Measurements from ENCODE around the gene GNB3.

GNB3 gene

GRCh38 chr12:6831450-6831995, 9.2 kb upstream of the GNB3 start:
- H3K4me3 ChIP-seq (ENCODE audit: low read depth, low read length), result no peak overlapping the region
- DNase-seq (ENCODE audit: low read depth), result no peak
- no peak for TF ChIP-seq CTCF (IDR thresholded peaks at IDR 0.05; ENCODE audit: low read depth, low read length, missing control alignments)

GRCh38 chr12:6832125-6832524, 8.6 kb upstream of the GNB3 start:
- no peak overlapping the region for H3K4me3 ChIP-seq (ENCODE audit: low read depth, low read length)
- DNase-seq (ENCODE audit: low read depth), result no peak
- no peak for TF ChIP-seq CTCF (IDR thresholded peaks at IDR 0.05; ENCODE audit: low read depth, low read length, missing control alignments)

DNA sequence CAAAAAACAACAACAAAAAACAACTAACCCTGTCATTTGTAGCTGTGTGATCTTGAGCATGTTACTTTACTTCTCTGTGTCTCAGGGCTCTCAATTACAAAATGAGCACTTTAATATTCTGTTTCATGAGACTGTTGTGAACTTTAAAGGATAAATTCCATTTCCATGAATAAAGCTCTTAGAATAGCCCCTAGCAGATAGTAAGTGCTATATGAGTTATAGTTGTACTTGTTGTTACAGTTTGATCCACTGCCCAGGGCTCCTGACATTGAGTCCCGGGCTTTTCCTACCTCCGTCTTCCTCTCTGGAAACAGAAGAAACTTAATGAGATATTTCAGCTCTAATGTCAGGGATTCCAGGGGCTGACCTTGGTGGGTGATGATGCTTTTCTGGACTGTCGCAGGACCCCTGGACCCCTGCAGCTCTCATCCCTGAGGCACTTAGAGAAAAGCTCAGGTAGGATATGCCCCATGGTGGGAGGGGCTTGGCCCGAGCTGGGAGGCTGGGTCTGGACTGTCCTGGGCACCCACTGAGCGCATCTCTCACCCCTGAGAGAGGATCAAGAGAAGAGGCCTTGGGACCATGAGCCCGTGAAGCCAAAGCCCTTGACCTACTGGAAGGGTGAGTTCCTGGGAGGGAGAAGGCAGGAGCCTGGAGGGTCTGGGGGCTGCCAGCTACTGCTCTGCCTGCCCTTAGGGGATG, 7.4 kb upstream of the GNB3 start:
- no peak for TF ChIP-seq CTCF (IDR thresholded peaks at IDR 0.05; ENCODE audit: low read depth, low read length, missing control alignments)
- no peak for DNase-seq (ENCODE audit: low read depth)
- no peak overlapping the region for H3K4me3 ChIP-seq (ENCODE audit: low read depth, low read length)

GRCh38 chr12:6834254-6834653, 6.5 kb upstream of the GNB3 start:
- TF ChIP-seq CTCF (IDR thresholded peaks at IDR 0.05; ENCODE audit: low read depth, low read length, missing control alignments), result no peak
- DNase-seq (ENCODE audit: low read depth), result no peak
- no peak overlapping the region for H3K4me3 ChIP-seq (ENCODE audit: low read depth, low read length)

- TF ChIP-seq CTCF (IDR thresholded peaks at IDR 0.05; ENCODE audit: low read depth, low read length, missing control alignments), result no peak
- DNase-seq (ENCODE audit: low read depth), result no peak
- no peak overlapping the region for H3K4me3 ChIP-seq (ENCODE audit: low read depth, low read length)
Observed at GRCh38 chr12:6834873-6835272, 5.9 kb upstream of the GNB3 start.

- TF ChIP-seq CTCF (IDR thresholded peaks at IDR 0.05; ENCODE audit: low read depth, low read length, missing control alignments), result no peak
- DNase-seq (ENCODE audit: low read depth), result no peak
- H3K4me3 ChIP-seq (ENCODE audit: low read depth, low read length), result no peak overlapping the region
Observed at GRCh38 chr12:6836851-6837250, 3.9 kb upstream of the GNB3 start.

All from GM12864 (cell line).